Kasumi-1 (cell line): ENCODE data around the gene CLRN3.

ENCODE experiments used
- DNase-seq, 2 experiments: peaks; one replicate each; lab custom pipeline; 2025; lab: John Stamatoyannopoulos, UW

The CLRN3 gene

DNA sequence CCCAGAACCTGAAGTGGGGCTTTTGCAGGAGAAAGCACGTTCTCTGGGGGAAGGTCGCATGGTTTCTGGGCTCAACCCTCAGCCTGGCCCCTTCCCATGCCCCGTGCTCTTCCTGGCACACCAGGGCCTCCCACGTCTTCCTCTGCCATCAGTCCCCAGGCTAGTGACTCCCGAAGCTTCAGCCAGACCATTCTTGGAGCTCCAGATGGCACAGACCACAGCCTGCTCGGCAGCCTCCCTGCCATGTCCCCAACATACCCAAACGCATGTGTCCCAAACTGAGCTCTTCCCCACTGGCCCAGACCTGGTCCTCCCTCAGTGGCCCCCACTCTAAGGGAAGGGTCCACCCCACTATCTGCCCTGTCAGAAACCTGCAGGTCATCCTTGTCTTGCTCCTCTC, 47.0 kb downstream of the CLRN3 start:
- DNase-seq = no peak

DNA sequence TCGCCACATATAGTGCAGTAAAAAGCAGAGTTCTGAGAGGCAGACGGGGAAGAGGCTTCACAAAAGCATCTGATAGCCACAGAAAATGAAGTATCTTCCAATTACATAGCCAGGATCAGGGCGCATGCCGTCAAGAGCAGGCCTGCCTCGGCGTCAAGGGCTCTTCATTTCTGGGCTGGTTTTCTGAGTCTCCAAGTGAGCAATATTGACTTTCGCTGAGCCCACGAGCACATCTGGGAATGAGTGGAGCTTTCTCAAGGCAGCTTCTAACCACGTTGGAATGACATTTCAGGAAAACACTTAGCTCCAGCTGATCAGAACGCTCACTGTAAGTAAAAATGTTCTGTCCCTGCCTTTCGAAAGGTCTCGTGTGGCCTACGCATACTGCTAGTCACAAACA, 51.9 kb downstream of the CLRN3 start:
- DNase-seq = no peak

DNA sequence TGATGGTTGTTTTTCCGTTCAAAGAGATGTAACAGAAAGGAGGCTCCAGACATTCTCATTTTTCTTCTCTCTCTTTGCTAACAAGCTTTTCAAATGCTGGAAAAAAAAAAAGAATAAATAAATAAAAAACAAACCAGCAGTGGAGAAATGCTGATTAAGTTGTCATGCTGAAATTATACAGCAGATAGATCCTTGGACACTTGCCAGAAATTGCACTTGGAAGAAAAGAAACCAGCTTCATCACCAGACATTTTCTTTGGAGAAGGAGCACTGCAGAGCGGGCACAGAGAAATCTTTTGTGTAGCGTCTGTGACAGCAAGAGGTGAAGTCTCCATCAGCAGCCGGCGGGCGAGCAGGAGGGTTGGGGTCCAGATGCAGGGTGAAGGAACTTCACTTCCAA, 55.8 kb downstream of the CLRN3 start:
- DNase-seq = no peak

DNA sequence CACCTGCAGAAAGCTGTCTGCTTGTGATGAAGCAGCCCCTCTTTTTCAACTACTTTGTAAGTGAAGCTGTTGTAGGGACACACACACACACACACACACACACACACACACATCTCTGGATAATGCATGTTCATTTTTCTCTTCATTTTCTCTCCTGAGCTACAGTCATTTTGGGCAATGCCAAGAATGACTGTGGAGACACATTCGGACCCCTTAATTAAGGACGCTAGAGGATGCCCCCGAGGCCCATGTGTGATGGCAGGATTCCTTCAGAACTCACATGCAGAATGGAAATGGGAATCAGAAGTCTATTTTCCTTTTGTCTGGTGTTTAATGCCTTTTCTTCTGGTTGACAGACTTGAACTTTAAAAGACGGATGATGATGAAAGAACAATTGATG, 56.6 kb downstream of the CLRN3 start:
- no peak for DNase-seq

DNA sequence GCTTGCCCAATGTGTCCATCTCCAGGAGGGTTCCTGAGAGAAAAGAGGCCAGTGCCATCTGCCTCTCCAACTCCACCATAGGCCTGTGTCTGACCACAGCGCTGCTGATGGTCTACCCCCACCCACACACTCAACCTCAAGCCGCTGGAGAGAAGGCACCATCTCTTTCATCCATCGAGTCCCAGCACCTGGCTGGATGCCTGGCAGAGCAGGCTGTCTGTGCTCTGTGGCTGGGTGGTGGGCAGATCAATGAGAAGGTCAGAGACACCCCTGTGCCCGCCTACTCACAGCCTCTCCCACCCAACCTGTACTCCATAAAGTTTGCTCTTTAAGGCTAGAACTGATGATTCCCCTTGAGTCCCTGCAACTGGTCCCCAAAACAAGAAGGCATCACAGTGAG, 58.0 kb downstream of the CLRN3 start:
- DNase-seq = no peak

DNA sequence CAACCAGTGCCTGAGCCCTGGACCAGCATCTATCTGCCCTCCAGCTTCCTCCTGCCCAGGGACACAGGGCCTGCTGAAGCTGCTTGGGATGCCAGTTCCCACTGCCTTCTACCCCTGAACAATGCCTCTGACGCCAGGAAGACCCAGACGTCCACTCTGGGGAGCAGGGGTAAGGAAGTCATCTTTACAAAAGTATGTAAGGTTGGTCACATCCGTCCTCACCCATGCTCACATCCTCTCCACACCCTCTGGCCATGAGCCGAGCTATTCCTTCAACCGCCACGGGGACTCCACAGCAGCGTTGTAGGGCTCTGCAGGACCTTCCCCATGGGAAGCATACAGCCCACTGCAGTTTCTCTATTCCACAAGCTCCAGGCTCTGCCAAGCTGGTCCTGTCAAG, 58.5 kb downstream of the CLRN3 start:
- DNase-seq = no peak

DNA sequence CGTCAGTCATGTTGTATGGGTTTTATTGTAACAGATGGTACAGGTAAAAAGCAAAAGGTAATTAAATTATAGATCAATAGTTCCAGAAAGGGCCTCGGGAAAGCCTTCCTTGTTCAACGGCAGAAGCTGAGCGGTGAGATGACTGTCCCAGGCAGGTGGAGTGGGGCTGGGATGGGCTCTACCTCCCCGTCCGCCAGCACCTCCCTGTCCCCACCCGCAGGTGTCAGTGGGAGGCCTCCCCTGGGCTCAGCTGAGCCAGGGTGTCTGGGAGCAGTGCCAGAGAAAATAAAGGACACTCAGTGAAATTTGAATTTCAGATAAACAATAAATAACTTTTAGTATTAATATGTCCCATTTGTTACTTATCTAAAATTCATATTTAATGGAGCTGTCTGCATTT, 58.9 kb downstream of the CLRN3 start:
- DNase-seq = no peak

DNA sequence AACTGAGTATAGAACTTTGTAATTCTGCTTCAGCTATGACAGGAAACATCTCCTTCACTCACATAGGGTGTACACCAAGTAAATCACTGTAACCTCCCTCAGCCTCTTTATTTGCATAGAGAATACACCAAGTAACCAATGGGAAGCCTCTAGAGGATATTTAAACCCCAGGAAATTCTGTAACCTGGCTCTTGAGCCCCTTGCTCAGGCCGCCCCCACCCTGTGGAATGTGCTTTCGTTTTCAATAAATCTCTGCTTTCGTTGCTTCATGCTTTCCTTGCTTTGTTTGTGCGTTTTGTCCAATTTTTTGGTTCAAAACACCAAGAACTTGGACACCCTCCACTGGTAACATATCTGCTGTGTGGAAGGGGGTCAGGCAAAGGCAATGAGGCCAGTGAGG, 60.2 kb downstream of the CLRN3 start:
- no peak for DNase-seq

DNA sequence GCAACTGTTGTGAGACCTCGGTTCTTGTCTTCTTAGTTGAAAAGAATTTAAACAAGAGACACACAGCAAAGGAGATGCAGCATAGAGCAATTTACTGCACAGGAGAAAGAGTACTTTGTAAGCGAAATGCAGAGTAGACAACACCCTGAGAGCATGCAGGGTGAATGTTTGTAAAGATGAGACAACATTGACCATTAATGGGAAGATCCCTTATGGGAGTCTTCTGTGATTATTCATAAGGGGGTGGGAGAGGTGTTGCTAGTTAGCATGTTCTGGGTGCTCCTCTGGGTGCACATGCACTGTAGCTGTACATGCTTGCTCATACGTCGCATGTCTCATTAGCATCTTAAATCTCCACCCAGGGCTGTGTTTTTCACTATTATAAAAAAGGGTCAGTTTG, 62.3 kb downstream of the CLRN3 start:
- DNase-seq = no peak
